HG03103 (cell line): ENCODE data around the gene ANKH.

ENCODE experiments used
- ATAC-seq: cut with Tn5 transposase; IDR thresholded peaks from one replicate; pipeline ENCODE4 v1.9.1; 2021; ENCODE audit warnings: low read depth; ENCODE audit not compliant: unreplicated experiment

Gene ANKH

DNA sequence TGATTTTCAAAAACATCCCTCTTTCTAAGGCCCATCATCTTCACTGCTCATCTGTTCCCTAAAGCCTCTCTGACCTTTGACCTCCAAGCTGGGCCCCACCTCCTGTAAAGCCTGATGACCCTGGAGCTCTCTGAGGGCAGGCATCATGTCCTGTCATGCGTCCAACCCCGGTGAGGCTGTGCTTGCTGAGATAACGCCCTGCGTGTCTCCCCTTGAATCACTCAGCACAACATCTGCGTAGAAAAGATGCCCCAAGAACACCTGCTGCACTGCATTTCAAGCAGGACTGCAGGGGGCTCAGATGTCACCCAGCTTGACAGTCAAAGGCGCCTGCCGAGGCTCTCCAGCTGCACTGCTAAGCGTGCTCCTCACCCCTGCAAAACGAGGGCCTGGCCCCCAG lies 129.1 kb downstream of the ANKH start:
- no peak for ATAC-seq

DNA sequence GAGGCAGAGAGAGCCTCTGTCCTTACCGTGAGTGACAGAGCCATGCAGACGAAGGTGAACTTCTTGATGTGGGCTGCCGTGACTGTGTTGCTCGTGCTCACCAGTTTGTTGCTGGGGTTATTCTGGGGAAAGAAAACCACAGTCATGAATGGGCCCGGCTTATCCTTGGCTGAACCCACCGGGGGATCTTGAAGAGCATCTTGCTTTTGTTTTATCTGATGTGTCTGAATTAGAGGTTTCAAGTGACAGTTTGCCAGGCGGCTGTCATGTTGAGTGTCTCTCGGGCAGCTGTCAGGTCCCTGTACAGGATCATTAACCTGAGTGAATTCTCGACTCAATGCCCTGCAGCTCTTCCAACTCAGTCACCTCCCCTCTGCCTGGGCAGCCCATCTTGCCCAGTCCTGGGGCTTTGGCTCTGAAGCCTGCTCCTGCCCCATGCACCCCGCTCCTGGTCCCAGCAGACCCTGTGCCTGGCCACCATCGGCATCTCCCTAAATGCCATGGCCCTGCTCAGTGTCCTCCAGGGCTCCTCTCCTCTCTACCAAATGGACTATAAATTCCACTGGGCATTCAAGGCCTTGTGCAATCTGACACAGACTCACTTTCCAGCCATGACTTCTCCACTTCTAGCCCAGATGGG lies 129.7 kb downstream of the ANKH start:
- no peak for ATAC-seq

DNA sequence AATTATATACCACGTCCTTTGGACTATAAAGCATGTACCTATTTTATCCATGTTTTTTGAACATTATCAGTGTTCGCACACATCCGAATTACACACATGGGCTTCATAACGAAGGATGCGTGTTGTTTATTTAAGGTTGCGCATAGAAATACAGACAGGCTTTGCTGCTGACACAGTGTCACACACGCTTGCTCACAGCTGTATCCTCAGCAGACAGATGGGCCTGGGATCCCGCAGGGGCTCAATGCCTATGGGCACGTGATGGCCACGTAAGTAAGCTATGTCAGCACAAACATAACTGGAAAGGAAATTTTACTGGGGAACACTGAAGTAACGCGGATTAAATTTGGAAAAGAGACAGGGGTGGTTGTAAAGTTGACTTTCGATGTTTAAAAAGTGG lies 130.4 kb downstream of the ANKH start:
- no peak for ATAC-seq

DNA sequence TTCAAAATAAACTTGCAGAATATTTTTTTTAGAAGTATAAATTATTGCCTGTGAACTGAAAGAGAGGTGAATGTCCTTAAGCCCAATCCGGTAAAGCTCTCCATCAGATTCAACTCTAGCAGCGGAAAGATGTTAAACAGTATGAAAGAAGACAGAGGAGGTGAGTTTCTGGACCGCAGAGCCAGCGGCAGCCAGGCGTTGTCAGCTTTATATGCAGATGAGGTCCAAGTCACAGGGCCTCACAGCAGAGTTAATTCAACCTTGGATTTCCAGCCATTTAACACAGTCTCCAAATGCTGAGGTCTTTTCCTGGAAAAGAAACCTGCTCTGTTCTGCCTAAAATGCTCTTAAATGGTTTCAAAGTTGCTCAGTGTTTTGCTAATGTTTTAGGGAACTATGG lies 131.6 kb downstream of the ANKH start:
- no peak for ATAC-seq

DNA sequence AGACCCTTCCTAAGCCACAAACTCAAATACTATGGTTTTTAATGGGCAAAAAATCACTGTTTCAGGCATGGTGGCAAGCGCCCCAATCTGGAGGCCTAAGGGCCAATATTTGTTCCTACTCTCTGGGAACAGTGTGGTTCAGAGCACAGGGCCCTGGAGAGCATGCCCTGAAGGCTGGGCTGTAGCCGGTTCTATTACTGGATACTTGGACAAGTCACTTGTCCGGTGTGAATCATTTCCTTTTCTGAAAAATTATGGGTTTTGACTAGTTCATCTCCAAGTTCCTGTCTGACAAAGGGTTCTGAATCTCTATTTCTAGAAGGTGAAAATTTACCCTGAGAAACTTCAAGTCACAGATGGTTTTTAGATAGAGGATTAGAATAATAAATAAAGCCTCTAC lies 132.0 kb downstream of the ANKH start:
- ATAC-seq = no peak

DNA sequence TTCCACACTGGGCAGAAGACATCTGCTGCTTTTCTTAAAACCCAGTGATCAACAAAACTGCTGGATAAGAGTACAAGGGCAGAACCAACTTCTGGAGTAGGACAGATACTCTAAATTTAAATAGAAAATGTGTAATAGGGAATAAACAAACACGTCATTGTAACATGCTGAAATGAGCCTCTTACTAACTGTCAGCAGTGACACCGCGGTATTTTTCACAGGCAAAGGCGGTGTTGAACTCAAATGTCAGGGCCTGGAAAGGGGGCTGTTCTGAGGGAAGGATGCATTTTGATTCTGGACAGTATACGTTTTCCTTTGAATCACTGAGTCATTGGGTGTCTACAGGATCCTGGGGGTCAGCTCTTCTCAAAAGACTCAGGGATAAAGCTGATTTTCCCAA lies 133.5 kb downstream of the ANKH start:
- no peak for ATAC-seq

DNA sequence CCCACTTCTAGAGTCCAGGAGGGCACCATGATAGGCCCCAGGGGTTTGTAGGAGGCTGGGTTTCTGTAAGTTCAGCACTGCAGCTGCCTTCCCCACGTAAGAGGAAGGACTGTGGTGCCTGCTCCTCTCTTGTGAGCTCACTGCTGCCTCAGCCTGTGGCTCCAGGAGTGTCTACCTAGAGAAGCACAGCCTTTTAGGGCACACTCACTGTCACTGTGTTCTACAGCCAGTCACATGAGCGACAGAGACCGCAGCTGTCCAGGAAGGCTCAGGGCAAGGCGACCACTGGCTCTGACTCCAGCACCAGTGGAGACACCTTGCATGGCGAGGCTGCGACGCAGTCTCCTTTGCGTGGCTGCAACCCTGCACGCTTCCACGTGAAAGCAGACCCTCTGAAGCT lies 134.3 kb downstream of the ANKH start:
- ATAC-seq = no peak

DNA sequence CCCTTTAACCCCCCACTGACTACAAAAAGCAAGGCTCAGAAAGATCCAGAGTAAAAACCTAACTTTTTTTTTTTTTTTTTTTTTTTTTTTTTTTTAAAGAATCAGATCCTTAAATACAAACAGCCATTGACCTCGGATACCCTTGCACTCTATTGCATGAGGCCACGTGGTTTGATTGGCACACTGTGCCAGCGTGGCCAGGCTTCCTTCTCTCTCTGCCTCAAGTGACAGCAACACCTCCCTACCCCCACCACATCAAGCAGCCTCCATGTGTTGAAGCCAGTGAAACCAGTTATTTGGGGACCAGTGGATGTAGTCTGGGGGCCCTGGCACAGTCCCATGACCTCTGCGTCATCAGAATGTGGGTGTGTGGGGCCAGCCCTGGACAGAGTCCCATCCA lies 135.6 kb downstream of the ANKH start:
- ATAC-seq = no peak

DNA sequence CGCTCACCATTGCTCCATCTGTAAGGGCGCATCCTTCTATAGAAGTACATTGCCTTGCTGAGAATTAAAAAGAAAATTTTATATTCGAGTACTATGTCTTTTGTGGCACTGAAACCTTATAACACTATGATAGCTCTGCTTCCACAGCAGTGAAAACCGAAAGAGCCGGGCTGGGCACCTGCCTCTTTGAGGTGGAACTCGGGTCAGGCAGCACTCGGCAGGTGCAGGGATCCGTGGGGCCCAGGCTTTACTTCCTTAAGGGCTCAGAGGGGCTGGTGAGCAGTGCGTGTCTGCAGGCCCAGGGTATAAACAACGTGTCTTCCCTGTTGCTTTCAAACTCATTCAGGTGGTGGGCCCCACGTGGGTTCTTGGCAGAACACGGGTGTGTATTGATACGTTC lies 137.2 kb downstream of the ANKH start:
- ATAC-seq = no peak

DNA sequence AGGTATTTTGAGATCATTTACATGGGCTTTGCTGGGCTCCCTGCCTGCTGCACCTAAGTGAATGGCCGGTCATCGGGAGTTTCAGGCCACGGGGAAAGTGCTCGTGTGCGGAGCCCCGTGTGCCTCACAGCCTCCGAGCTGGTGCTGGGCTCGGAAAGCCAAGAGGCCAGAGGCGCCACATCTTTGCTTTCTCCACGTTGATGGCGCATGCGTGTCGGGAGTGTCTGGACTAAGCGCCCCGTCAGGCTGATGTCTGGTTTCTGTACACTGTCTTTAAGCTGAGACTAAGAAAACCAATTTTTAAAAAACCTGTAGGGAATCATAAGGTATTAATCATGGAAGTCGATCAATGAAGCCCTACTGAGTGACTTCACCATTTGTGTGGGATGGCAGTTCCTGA lies 137.9 kb downstream of the ANKH start:
- no peak for ATAC-seq

DNA sequence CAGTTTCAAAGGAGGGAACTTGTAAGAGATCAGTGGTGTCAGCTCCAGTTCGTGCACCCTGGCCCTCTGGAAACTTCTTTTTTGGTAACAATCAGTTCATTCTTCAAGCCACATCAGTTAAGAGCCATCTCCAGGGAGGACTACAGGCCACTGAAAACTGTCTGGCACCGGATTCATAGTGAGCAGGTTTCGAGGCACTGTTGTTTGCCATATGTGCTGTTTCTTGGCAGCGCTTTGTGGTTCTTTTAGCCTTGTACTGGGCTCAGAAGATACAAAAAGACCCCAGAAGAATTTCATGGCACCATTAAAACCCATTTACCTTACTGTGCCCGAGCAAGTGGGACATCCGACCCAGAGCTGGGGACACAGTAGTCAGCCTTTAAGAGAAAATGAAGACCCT lies 138.6 kb downstream of the ANKH start:
- ATAC-seq = no peak

DNA sequence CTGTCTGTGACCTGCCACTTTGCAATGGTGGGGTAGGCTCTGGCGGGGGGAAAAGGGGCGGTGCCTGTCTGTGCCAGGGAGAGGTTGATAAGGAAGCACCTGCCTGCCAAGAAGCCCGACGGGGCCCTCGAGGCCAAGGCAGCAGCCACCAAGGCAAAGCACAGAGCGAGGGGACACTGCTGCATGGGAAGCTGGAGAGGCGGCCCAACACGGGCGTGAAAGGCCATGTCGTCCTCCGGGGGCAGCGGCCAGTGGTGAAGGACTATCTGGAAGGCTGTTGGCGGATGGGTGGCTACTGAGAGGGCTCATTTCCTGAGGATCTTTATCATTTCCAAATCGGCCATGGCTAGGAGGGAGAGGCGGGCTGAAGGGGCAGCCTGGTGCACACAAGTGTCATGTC lies 140.7 kb downstream of the ANKH start:
- no peak for ATAC-seq

DNA sequence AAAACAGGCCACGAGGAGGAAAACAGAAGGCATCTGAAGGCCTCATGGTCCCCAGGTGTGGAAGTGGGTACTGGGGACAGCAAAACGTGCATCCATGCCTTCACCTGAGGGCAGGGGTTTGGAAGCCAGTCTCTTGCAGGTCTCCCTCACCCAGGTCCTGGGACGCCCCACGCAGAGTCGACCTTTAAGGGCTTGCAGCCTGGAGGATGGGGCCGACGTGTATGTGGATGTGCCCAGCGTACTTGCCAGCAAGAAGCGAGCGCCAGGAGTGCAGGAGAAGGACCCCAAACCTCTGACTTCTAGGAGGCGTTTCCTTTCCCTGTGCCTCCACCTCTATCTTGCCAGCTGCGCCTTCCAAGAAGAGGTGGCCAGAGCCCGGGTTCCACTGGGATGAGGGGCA lies 141.1 kb downstream of the ANKH start:
- ATAC-seq = no peak

DNA sequence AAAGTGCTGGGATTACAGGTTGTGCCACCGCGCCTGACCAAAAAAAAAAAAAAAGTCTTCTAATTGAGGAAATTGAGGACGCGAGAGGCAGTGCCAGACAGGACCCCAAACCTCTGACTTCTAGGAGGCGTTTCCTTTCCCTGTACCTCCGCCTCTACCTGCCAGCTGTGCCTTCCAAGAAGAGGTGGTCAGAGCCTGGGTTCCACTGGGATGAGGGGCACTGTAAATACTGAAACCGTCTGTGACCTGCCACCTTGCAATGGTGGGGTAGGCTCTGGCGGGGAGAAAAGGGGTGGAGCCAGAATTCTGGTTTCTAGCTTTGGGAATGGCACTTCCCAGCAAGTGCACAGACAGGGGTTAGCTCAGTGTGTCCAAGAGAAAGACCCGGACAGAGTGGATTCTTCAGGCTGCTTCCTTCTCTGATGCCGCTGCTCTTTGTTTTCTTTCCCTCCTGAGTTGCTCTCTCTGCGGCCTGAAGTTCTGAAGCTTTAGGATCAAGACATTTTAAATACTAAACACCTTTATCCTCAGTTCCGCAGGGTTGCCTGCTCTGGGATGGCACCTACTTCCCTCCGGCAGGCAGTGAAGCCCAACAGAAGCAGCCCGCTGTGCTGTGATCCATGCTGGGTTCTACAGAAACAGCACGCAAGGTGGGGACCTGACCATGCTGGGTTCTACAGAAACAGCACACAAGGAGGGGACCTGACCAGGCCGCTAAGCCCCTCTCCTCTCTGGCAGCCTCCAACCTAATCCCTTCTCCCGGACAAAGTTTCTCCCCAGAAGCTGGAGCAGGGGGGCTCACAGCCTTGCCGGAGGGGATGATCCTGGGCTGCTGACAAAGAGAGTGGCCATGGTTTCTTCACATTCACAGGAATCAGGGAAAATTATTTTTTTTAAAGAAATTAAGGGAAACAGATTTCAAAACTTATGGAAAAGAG lies 141.9 kb downstream of the ANKH start:
- ATAC-seq = no peak

DNA sequence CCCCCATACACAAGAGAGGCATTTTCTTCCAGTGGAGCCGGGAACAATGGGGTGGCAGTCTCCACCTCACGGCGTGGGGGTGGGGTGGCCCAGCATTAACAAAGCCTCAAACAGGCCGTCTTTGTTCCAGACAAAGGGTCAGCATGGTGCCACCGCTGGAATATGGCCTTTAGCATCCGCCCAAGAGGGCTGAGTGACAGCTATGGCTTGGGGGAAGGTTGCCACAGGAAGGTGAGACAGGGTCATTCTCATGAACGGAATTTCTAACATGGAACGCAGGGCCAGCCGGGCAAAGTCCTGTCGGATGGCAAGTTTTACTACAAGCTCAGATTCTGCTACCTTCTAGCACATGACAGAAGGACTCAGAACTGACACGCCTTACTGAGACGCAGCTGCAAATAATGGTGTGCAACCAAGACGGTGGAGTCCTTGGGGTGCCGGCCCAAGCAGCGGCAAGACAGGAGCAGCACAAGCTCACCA lies 143.1 kb downstream of the ANKH start:
- ATAC-seq = no peak

DNA sequence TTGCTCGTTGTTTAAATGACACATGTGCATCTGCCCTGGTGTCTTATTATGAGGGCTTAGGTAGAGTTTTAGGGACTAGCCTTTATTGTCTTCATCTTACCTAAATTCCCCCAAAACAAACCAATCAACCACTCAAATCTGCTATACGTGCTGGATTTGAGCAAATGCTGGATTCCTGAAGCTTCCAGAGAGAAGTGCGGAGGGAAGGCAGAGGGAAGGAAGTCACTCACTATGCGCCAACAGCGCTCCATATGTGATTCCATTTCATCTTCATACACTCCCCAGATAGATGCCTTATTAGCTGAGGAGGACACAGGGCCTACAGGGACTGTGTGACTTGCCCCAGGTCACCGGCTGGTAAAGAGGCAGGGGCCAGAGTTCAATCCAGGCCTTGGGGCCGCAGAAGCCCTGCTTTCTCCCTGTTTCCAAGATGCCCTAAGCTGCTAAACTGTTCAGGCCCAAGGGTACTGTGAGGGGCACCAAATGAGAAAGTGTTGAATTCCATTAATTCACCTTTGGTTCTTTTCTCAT lies 143.6 kb downstream of the ANKH start:
- ATAC-seq = no peak

DNA sequence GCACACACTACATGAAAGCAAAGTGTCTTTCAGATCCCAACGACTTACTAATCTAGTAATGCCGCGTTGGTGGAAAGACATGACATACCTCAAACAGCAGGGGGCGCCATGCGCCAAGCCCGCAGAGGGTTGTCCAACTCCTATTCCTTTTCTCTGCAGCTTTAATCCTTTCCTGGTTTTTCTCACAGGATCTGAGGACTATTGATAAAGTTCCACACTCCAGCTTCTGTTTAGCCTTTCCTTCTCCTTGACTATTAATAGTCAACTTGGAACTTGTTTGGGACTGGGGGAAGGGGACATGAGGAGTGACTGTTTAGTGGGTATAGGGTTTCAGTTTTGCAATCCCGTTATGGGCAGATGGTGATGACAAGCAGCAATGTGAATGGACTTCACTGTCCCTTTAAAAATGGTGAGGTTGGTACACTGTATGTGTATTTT lies 144.1 kb downstream of the ANKH start:
- peak; percentile 59 for ATAC-seq

DNA sequence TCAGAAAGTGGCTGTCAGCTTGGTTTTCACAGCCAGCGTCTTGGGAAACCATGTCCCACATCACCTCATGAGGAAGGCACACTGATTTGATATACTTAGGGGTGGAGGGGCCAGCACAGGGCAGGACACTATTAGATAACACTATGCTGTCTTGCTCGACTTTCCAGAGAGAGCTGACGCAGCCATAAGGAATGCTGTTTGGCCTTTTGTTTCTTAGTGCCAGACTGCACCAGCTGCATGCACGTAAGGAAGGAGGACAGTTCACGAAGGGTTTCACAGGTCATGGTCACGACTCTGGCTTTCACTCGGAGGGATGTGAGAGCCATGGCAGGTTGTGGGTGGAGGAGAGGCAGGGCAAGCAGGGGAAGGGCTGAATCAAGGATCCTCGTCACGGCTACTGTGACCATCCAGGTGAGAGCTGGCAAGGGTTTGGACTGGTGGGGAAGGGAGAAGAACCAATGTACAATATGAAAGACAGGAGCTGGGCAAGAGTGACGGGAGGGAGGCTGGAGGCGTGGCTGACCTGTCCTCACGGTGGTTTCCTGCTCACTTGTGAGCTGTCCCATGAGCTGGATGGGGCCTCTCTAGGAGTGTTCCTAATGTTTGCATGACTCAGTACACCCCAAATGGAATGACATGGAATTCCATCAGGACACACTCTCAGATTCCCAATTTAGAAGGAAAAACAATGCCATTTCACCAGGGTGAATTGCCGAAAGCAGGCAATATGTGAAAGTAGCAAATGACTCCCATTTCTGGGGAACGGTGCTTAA lies 145.3 kb downstream of the ANKH start:
- no peak for ATAC-seq

DNA sequence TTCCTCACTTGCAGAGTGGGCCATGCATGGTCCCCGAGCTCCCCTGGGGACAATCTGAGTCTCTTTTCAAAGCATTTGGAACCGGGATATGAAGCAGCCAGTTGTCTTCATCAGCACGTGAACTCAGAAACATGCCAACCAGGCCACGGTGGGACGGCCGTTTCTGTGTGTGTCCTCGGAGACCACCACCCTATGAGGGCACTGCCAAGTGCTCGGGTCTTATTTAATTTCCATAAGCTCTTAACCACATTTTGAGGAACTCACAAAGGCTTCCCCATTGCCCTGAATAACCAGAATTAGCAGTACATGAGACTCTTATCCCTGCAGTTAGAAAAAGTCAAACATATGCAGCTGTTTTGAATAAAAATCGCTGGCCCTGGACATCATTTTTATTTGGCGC lies 146.9 kb downstream of the ANKH start:
- ATAC-seq = no peak

DNA sequence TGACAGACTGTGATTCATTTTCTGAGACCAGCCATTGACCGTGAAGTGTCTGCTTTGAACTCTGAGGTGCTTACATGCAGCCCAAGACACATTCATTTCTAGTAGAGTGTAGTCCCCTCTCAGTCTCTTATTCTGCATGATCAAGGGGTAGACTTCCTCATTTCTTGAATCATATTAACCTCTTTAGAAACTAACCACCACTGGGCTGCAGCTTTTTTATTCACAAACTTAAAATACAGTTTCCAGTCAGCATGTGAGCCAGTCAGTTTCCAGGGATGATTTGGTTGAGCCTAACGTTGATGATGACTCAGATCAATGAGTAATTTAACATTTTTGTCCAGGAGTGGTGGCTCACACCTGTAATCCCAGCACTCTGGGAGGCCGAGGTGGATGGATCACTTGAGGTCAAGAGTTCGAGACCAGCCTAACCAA lies 147.9 kb downstream of the ANKH start:
- ATAC-seq = no peak

DNA sequence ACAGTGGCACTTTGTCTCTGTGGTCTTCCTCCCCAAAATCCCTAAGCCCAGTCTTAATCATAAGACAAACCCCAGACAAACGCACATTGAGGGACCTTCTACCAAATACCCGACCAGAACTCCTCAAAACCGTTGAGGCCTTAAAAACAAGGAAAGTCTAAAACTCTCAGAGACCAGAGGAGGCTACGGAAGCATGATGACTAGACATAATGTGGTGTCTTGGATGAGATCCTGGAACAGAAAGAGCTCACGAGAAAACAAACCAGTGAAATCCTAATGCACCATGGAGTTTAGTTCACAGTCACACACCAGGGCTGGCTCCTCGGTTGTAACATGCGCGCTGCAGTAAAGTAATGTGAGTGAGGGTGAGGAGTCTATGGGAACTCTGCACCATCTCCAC lies 148.7 kb downstream of the ANKH start:
- no peak for ATAC-seq
